NT2/D1 (cell line): ENCODE results near the gene TAS1R3.

ENCODE experiments used
- SUZ12 ChIP-seq: IDR thresholded peaks from 2 replicates; pipeline ENCODE4 v1.6.1; 2011; ENCODE audit not compliant: insufficient read length, insufficient read depth; ENCODE audit errors: extremely low read depth
- ZNF274 ChIP-seq: IDR thresholded peaks from 2 replicates; pipeline ENCODE4 v1.6.1; 2011; ENCODE audit warnings: mild to moderate bottlenecking, low read depth, low read length

- TF ChIP-seq ZNF274 = no peak
- no peak for TF ChIP-seq SUZ12
Observed at GRCh38 chr1:1347026-1347595, 16.0 kb downstream of the TAS1R3 start.
